Liver (tissue), 9 donors: ENCODE results near the gene MMS19. TPM values are rescaled to one million over a fixed set of nuclear protein-coding genes. Genes with fewer than 3 reads are reported as not detected.

ENCODE experiments used
- DNase-seq: peaks from one replicate; pipeline ENCODE4 v3.0.0-alpha.2; 2017; ENCODE audit warnings: low spot score
- H3K27ac ChIP-seq, 2 donors: one replicate each; pipeline ENCODE4 v1.7.0; 2013; ENCODE audit warnings: inconsistent platforms in 2 of 2, low read length in 2 of 2, control low read depth in 1 of 2, low read depth in 1 of 2, mild to moderate bottlenecking in 1 of 2
- H3K27me3 ChIP-seq, 4 donors: one replicate each; pipeline versions ENCODE4 v1.6.1 to v1.7.0; 2013; ENCODE audit warnings: low read length in 3 of 4, inconsistent platforms in 1 of 4, mild to moderate bottlenecking in 1 of 4, moderate library complexity in 1 of 4; ENCODE audit not compliant: control insufficient read depth in 4 of 4, insufficient read depth in 4 of 4
- H3K36me3 ChIP-seq, 4 donors: one replicate each; pipeline versions ENCODE4 v1.6.1 to v1.7.0; 2013; ENCODE audit warnings: low read length in 3 of 4, mild to moderate bottlenecking in 3 of 4, low read depth in 1 of 4, moderate library complexity in 1 of 4; ENCODE audit not compliant: control insufficient read depth in 4 of 4, insufficient read depth in 3 of 4
- H3K4me1 ChIP-seq, 4 donors: one replicate each; pipeline versions ENCODE4 v1.6.1 to v1.7.0; 2013; ENCODE audit warnings: low read length in 3 of 4, mild to moderate bottlenecking in 3 of 4, moderate library complexity in 1 of 4; ENCODE audit not compliant: control insufficient read depth in 4 of 4, insufficient read depth in 4 of 4
- H3K4me3 ChIP-seq, 3 donors: one replicate each; pipeline versions ENCODE4 v1.6.1 to v1.7.0; 2013; ENCODE audit warnings: low read length in 3 of 3, control low read depth in 1 of 3, low read depth in 1 of 3, mild to moderate bottlenecking in 1 of 3
- H3K9ac ChIP-seq, 2 donors: one replicate each; pipeline ENCODE4 v1.7.0; 2013; ENCODE audit warnings: low read length in 2 of 2, mild to moderate bottlenecking in 2 of 2, moderate library complexity in 2 of 2, control low read depth in 1 of 2, low read depth in 1 of 2
- H3K9me3 ChIP-seq, 4 donors: one replicate each; pipeline versions ENCODE4 v1.6.1 to v1.7.0; 2013; ENCODE audit warnings: low read length in 3 of 4; ENCODE audit not compliant: control insufficient read depth in 4 of 4
- ATF3 ChIP-seq: IDR thresholded peaks from 2 replicates; pipeline ENCODE4 v1.6.1; 2016; ENCODE audit warnings: antibody characterized with exemption
- CTCF ChIP-seq: fragments of 150-350 bp; IDR thresholded peaks from 2 replicates; pipeline ENCODE4 v1.5.1; 2017; ENCODE audit warnings: improper control_type of control experiment, low read depth, low read length; ENCODE audit not compliant: missing input control
- FOXA1 ChIP-seq: IDR thresholded peaks from 2 replicates; pipeline ENCODE4 v1.6.1; 2016; ENCODE audit warnings: antibody characterized with exemption
- FOXA2 ChIP-seq: IDR thresholded peaks from 2 replicates; pipeline ENCODE4 v1.6.1; 2016; ENCODE audit warnings: antibody characterized with exemption
- JUND ChIP-seq, 2 donors: IDR thresholded peaks; 2 replicates each; pipeline ENCODE4 v1.6.1; 2016; ENCODE audit warnings: antibody characterized with exemption in 2 of 2
- MAX ChIP-seq: IDR thresholded peaks from 2 replicates; pipeline ENCODE4 v1.6.1; 2016; ENCODE audit warnings: antibody characterized with exemption
- NR2F2 ChIP-seq: IDR thresholded peaks from 2 replicates; pipeline ENCODE4 v1.6.1; 2016; ENCODE audit warnings: antibody characterized with exemption
- RAD21 ChIP-seq, 2 donors: IDR thresholded peaks; 2 replicates each; pipeline ENCODE4 v1.6.1; 2016; ENCODE audit warnings: antibody characterized with exemption in 2 of 2, mild to moderate bottlenecking in 2 of 2
- SP1 ChIP-seq: IDR thresholded peaks from 2 replicates; pipeline ENCODE4 v1.6.1; 2018; ENCODE audit warnings: antibody characterized with exemption, mild to moderate bottlenecking
- TAF1 ChIP-seq: conservative IDR thresholded peaks from 2 replicates; pipeline ENCODE4 v1.6.1; 2016; ENCODE audit warnings: antibody characterized with exemption, mild to moderate bottlenecking
- YY1 ChIP-seq: IDR thresholded peaks from 2 replicates; pipeline ENCODE4 v1.6.1; 2016; ENCODE audit warnings: antibody characterized with exemption, mild to moderate bottlenecking
- WGBS: extraction: QIAGEN DNeasy Blood & Tissue Kit; methylation state at CpG from one replicate; pipeline ENCODE4 v1.1.7; 2013; 5-methylcytosine and 5-hydroxymethylcytosine counted together
- polyA plus RNA-seq, 2 donors: library from polyadenylated mRNA; stranded (reverse) in 1 of 2; unstranded in 1 of 2; fragments of 200-250 nt in 1 of 2; fragments of >200 nt in 1 of 2; fragmentation: Nextera tagmentation in 1 of 2; extraction: Ambion mirVana in 1 of 2; gene quantifications; one replicate each; pipeline versions ENCODE4 v1.2.1 to v1.2.3, GENCODE V29; 2013 to 2015
- total RNA-seq, 2 donors: library from RNA; depleted of rRNA; stranded (reverse); fragments of >200 nt; gene quantifications; one replicate each; pipeline ENCODE4 v1.2.3, GENCODE V29; 2014
- donor health status: healthy.
- donor health status: healthy.
- donor health status: healthy.
- donor health status: healthy.
- donor health status: healthy.

The MMS19 gene
- total and polyA plus RNA-seq, 4 donors = 15.0 to 29.1 (median 24.1) TPM

GRCh38 chr10:97468162-97468561 is 30.1 kb downstream of the MMS19 start:
- no peaks in the 10 kb centered on the region for H3K27me3 ChIP-seq
- no peak overlapping the region for H3K27ac ChIP-seq
- H3K9ac ChIP-seq = no peak overlapping the region
- H3K9me3 ChIP-seq = no peaks in the 10 kb centered on the region
- DNase-seq = no peak
- H3K4me1 ChIP-seq = peaks cover 0 to 7% (median 1%) of the 10 kb centered on the region in 4 donors
- no peak overlapping the region for H3K4me3 ChIP-seq
- WGBS = 77% methylated on average over 3 of the region's 3 CpGs
- no peak for TF ChIP-seq CTCF
- peaks cover 8 to 62% (median 49%) of the 10 kb centered on the region in 4 donors for H3K36me3 ChIP-seq

- 96% methylated on average over 4 of the region's 4 CpGs for WGBS
- H3K9me3 ChIP-seq = no peaks in the 10 kb centered on the region
- H3K4me3 ChIP-seq = no peak overlapping the region
- peaks cover 0 to 7% (median 1%) of the 10 kb centered on the region in 4 donors for H3K4me1 ChIP-seq
- no peak overlapping the region for H3K27ac ChIP-seq
- H3K9ac ChIP-seq = no peak overlapping the region
- peaks cover 10 to 76% (median 59%) of the 10 kb centered on the region in 4 donors for H3K36me3 ChIP-seq
- no peak for DNase-seq
- H3K27me3 ChIP-seq = no peaks in the 10 kb centered on the region
- TF ChIP-seq SP1 = no peak
- TF ChIP-seq CTCF = no peak
- no peak for TF ChIP-seq FOXA1
- TF ChIP-seq ATF3 = no peak
- TF ChIP-seq TAF1 = no peak
- no peak for TF ChIP-seq JUND (IDR thresholded peaks at IDR 0.05)
- TF ChIP-seq MAX = no peak
Observed at GRCh38 chr10:97466755-97467154, 31.5 kb downstream of the MMS19 start.

GRCh38 chr10:97465982-97466381 is 32.2 kb downstream of the MMS19 start:
- Histone ChIP-seq H3K4me3 (no peak overlapping the region), H3K27me3 (no peaks in the 10 kb centered on the region), H3K36me3 (peaks cover 13 to 83% (median 67%) of the 10 kb centered on the region in 4 donors), H3K27ac (no peak overlapping the region), H3K9me3 (no peaks in the 10 kb centered on the region), H3K9ac (no peak overlapping the region), H3K4me1 (peaks cover 0 to 7% (median 1%) of the 10 kb centered on the region in 4 donors)
- no peak for TF ChIP-seq RAD21 (IDR thresholded peaks at IDR 0.05)
- no peak for TF ChIP-seq FOXA2
- no peak for TF ChIP-seq FOXA1
- no peak for TF ChIP-seq NR2F2
- no peak for TF ChIP-seq YY1
- TF ChIP-seq JUND (IDR thresholded peaks at IDR 0.05) = no peak
- DNase-seq = no peak
- 98% methylated on average over 7 of the region's 7 CpGs for whole genome bisulfite sequencing
